Astrocyte (in vitro differentiated cells and primary cell): ENCODE measurements around the gene DTNB. TPM values are rescaled to one million over a fixed set of nuclear protein-coding genes. Genes with fewer than 3 reads are reported as not detected.

Experiments
- DNase-seq: peaks from one replicate; pipeline ENCODE4 v3.0.0-alpha.2; 2010; ENCODE audit warnings: low read depth
- FAIRE-seq: peaks from 2 replicates; lab custom pipeline; 2011; peaks lifted over from hg19 to GRCh38; lab: Jason Lieb, UNC
- H2AFZ ChIP-seq: 2 replicates; pipeline ENCODE4 v1.6.0; 2012; ENCODE audit warnings: low read depth, low read length, inconsistent platforms
- H3K27ac ChIP-seq: 2 replicates; pipeline ENCODE4 v1.5.1; 2011; ENCODE audit warnings: low read depth, low read length, inconsistent platforms
- H3K27me3 ChIP-seq: 2 replicates; pipeline ENCODE4 v1.6.0; 2011; ENCODE audit warnings: low read length, inconsistent platforms; ENCODE audit not compliant: insufficient read depth
- H3K36me3 ChIP-seq: 2 replicates; pipeline ENCODE4 v1.5.1; 2011; ENCODE audit warnings: low read length, inconsistent platforms; ENCODE audit not compliant: insufficient read depth
- H3K4me1 ChIP-seq: 2 replicates; pipeline ENCODE4 v1.5.1; 2011; ENCODE audit warnings: low read length, inconsistent platforms; ENCODE audit not compliant: insufficient read depth
- H3K4me2 ChIP-seq: 2 replicates; pipeline ENCODE4 v1.6.0; 2012; ENCODE audit warnings: low read length, inconsistent platforms
- H3K4me3 ChIP-seq: 2 replicates; pipeline ENCODE4 v1.5.1; 2011; ENCODE audit warnings: low read depth, mild to moderate bottlenecking, low read length, inconsistent platforms; ENCODE audit not compliant: insufficient read depth
- H3K79me2 ChIP-seq: 2 replicates; pipeline ENCODE4 v1.6.0; 2012; ENCODE audit warnings: mild to moderate bottlenecking, low read length, inconsistent platforms; ENCODE audit not compliant: insufficient read depth
- H3K9ac ChIP-seq: 2 replicates; pipeline ENCODE4 v1.6.0; 2012; ENCODE audit warnings: mild to moderate bottlenecking, low read length, inconsistent platforms
- H3K9me3 ChIP-seq: 2 replicates; pipeline ENCODE4 v1.5.1; 2012; ENCODE audit warnings: low read depth, mild to moderate bottlenecking, low read length, inconsistent platforms; ENCODE audit not compliant: insufficient read depth
- H4K20me1 ChIP-seq: 2 replicates; pipeline ENCODE4 v1.6.0; 2012; ENCODE audit warnings: low read length, inconsistent platforms; ENCODE audit not compliant: insufficient read depth
- H3K27ac Mint-ChIP-seq: one replicate; pipeline ENCODE4 v1.8.0; 2021; ENCODE audit warnings: mild to moderate bottlenecking, mixed read lengths; ENCODE audit not compliant: unreplicated experiment
- H3K27me3 Mint-ChIP-seq: one replicate; pipeline ENCODE4 v1.8.0; 2021; ENCODE audit warnings: low read depth, mixed read lengths; ENCODE audit not compliant: unreplicated experiment
- H3K36me3 Mint-ChIP-seq: one replicate; pipeline ENCODE4 v1.8.0; 2021; ENCODE audit warnings: low read depth, mixed read lengths; ENCODE audit not compliant: unreplicated experiment
- H3K4me1 Mint-ChIP-seq: one replicate; pipeline ENCODE4 v1.8.0; 2021; ENCODE audit warnings: low read depth, mixed read lengths; ENCODE audit not compliant: unreplicated experiment
- H3K4me3 Mint-ChIP-seq: one replicate; pipeline ENCODE4 v1.8.0; 2021; ENCODE audit warnings: mild to moderate bottlenecking, moderate library complexity, mixed read lengths; ENCODE audit not compliant: unreplicated experiment
- H3K9me3 Mint-ChIP-seq: one replicate; pipeline ENCODE4 v1.8.0; 2021; ENCODE audit warnings: mild to moderate bottlenecking, mixed read lengths; ENCODE audit not compliant: unreplicated experiment
- EZH2 ChIP-seq: IDR thresholded peaks from 2 replicates; pipeline ENCODE4 v1.6.1; 2012; ENCODE audit warnings: mild to moderate bottlenecking, low read length, inconsistent platforms; ENCODE audit not compliant: insufficient read depth
- total RNA-seq: library from RNA; stranded (reverse); gene quantifications from 2 replicates; pipeline ENCODE4 v1.2.1, GENCODE V29; 2021
- TF ChIP-seq, protein P1 (sequence below): IDR thresholded peaks from 2 replicates; pipeline ENCODE4 v1.5.1; 2011; ENCODE audit warnings: low read depth, mild to moderate bottlenecking, inconsistent platforms, low read length, moderate library complexity; ENCODE audit not compliant: insufficient read depth

The DTNB gene
- total RNA-seq, 1 donor from 2014 or later = 5.1 TPM

- no peaks in the 10 kb centered on the region for H3K36me3 Mint-ChIP-seq
- no peak for DNase-seq
- FAIRE-seq = no peak
- H3K27me3 ChIP-seq = no peaks in the 10 kb centered on the region
- H4K20me1 ChIP-seq = no peaks in the 10 kb centered on the region
- H3K9me3 Mint-ChIP-seq = no peaks in the 10 kb centered on the region
- H3K27ac Mint-ChIP-seq = no peak overlapping the region
- no peak overlapping the region for H3K9ac ChIP-seq
- H2AFZ ChIP-seq = no peak overlapping the region
- peaks cover 10% of the 10 kb centered on the region for H3K4me1 Mint-ChIP-seq
- no peak overlapping the region for H3K27ac ChIP-seq
- H3K4me2 ChIP-seq = no peak overlapping the region
- H3K4me3 ChIP-seq = no peak overlapping the region
- no peak overlapping the region for H3K4me3 Mint-ChIP-seq
- H3K27me3 Mint-ChIP-seq = no peaks in the 10 kb centered on the region
- H3K4me1 ChIP-seq = peaks cover 13% of the 10 kb centered on the region
- no peaks in the 10 kb centered on the region for H3K9me3 ChIP-seq
- H3K36me3 ChIP-seq = no peaks in the 10 kb centered on the region
- TF ChIP-seq, protein P1, sequence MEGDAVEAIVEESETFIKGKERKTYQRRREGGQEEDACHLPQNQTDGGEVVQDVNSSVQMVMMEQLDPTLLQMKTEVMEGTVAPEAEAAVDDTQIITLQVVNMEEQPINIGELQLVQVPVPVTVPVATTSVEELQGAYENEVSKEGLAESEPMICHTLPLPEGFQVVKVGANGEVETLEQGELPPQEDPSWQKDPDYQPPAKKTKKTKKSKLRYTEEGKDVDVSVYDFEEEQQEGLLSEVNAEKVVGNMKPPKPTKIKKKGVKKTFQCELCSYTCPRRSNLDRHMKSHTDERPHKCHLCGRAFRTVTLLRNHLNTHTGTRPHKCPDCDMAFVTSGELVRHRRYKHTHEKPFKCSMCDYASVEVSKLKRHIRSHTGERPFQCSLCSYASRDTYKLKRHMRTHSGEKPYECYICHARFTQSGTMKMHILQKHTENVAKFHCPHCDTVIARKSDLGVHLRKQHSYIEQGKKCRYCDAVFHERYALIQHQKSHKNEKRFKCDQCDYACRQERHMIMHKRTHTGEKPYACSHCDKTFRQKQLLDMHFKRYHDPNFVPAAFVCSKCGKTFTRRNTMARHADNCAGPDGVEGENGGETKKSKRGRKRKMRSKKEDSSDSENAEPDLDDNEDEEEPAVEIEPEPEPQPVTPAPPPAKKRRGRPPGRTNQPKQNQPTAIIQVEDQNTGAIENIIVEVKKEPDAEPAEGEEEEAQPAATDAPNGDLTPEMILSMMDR = no peak
- TF ChIP-seq EZH2 = no peak
- H3K79me2 ChIP-seq = no peaks in the 10 kb centered on the region
Measured at GRCh38 chr2:25620711-25621110, 52.7 kb downstream of the DTNB start.

DNA sequence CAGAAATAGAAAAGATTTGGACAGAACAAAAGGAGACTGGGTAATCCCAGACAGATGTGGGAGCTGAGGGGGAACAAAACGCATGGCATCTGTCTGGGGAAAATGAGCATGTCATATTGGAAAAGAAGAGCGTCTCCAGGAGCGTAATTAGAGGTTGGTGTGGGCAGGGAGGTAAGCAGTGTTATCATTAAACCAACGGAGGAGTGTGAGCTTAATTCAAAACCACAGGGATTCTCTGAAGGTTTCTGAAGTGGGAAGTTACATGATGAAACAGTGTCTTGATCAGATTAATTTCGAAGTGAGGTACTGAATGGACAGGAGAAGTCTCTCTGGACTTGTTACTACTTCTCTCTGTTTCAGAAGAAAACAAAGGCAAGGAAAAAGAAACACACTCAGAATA lies 53.3 kb downstream of the DTNB start:
- no peaks in the 10 kb centered on the region for H3K9me3 Mint-ChIP-seq
- no peak overlapping the region for H2AFZ ChIP-seq
- no peaks in the 10 kb centered on the region for H4K20me1 ChIP-seq
- H3K36me3 Mint-ChIP-seq = no peaks in the 10 kb centered on the region
- DNase-seq (peak; percentile 56), FAIRE-seq (no peak)
- no peak overlapping the region for H3K27ac ChIP-seq
- no peak overlapping the region for H3K4me3 Mint-ChIP-seq
- H3K79me2 ChIP-seq = no peaks in the 10 kb centered on the region
- no peak overlapping the region for H3K4me2 ChIP-seq
- TF ChIP-seq, protein P1 = no peak
- TF ChIP-seq EZH2 = no peak
- H3K4me3 ChIP-seq = no peak overlapping the region
- H3K9me3 ChIP-seq = no peaks in the 10 kb centered on the region
- H3K36me3 ChIP-seq = no peaks in the 10 kb centered on the region
- no peak overlapping the region for H3K27ac Mint-ChIP-seq
- peaks cover 10% of the 10 kb centered on the region for H3K4me1 Mint-ChIP-seq
- no peaks in the 10 kb centered on the region for H3K27me3 Mint-ChIP-seq
- H3K4me1 ChIP-seq = peaks cover 13% of the 10 kb centered on the region
- H3K9ac ChIP-seq = no peak overlapping the region
- no peaks in the 10 kb centered on the region for H3K27me3 ChIP-seq

GRCh38 chr2:25619185-25619584 lies 54.2 kb downstream of the DTNB start:
- peak overlapping the region; percentile 84 for H3K4me2 ChIP-seq
- H4K20me1 ChIP-seq = no peaks in the 10 kb centered on the region
- Mint-ChIP-seq H3K9me3 (no peaks in the 10 kb centered on the region), H3K27ac (no peak overlapping the region), H3K27me3 (no peaks in the 10 kb centered on the region), H3K4me3 (no peak overlapping the region), H3K4me1 (peaks cover 10% of the 10 kb centered on the region), H3K36me3 (no peaks in the 10 kb centered on the region)
- no peak for DNase-seq
- H3K9me3 ChIP-seq = no peaks in the 10 kb centered on the region
- H3K4me3 ChIP-seq = no peak overlapping the region
- no peak overlapping the region for H2AFZ ChIP-seq
- no peak overlapping the region for H3K9ac ChIP-seq
- H3K27me3 ChIP-seq = no peaks in the 10 kb centered on the region
- H3K27ac ChIP-seq = peak overlapping the region; percentile 8
- H3K79me2 ChIP-seq = no peaks in the 10 kb centered on the region
- TF ChIP-seq, protein P1 = no peak
- TF ChIP-seq EZH2 = no peak
- no peaks in the 10 kb centered on the region for H3K36me3 ChIP-seq
- H3K4me1 ChIP-seq = peaks cover 13% of the 10 kb centered on the region
- no peak for FAIRE-seq
